Right hindlimb (tissue), 1 donor: ENCODE measurements around the gene SEC24A.
A peak's percentile ranks its signal among the peaks of the same experiment; 100 is the strongest.
"Not testable (repeated sequence)": the region's sequence is repeated elsewhere in the genome, so short reads cannot be mapped to it uniquely, and the experiment has no call there.

ENCODE experiments used
- DNase-seq: peaks from one replicate; pipeline ENCODE4 v3.0.0-alpha.2; 2018

SEC24A gene

GRCh38 chr5:134651531-134651930, 2.9 kb downstream of the SEC24A start:
- no peak for DNase-seq

GRCh38 chr5:134656690-134657089, 8.1 kb downstream of the SEC24A start:
- DNase-seq: no peak

GRCh38 chr5:134659456-134659855, 10.9 kb downstream of the SEC24A start:
- DNase-seq: no peak

GRCh38 chr5:134659922-134660321, 11.3 kb downstream of the SEC24A start:
- DNase-seq: no peak

- DNase-seq: no peak
Measured at GRCh38 chr5:134662971-134663370, 14.4 kb downstream of the SEC24A start.

GRCh38 chr5:134664448-134664847, 15.9 kb downstream of the SEC24A start:
- DNase-seq: no peak

GRCh38 chr5:134673546-134673945, 25.0 kb downstream of the SEC24A start:
- DNase-seq: not testable (repeated sequence)

GRCh38 chr5:134677357-134677756, 28.8 kb downstream of the SEC24A start:
- DNase-seq: not testable (repeated sequence)

GRCh38 chr5:134690144-134690543, 41.6 kb downstream of the SEC24A start:
- not testable (repeated sequence) for DNase-seq

GRCh38 chr5:134692722-134693121, 44.1 kb downstream of the SEC24A start:
- no peak for DNase-seq

GRCh38 chr5:134708301-134708700, 59.7 kb downstream of the SEC24A start:
- no peak for DNase-seq

GRCh38 chr5:134714120-134714519, 65.5 kb downstream of the SEC24A start:
- no peak for DNase-seq

- DNase-seq: no peak
Measured at GRCh38 chr5:134714541-134714940, 66.0 kb downstream of the SEC24A start.

GRCh38 chr5:134715466-134715865, 66.9 kb downstream of the SEC24A start:
- not testable (repeated sequence) for DNase-seq

GRCh38 chr5:134724872-134725271, 76.3 kb downstream of the SEC24A start:
- no peak for DNase-seq

- DNase-seq: no peak
Measured at GRCh38 chr5:134732819-134733218, 84.2 kb downstream of the SEC24A start.

GRCh38 chr5:134735243-134735642, 86.7 kb downstream of the SEC24A start:
- DNase-seq: no peak

GRCh38 chr5:134736173-134736812, 87.7 kb downstream of the SEC24A start:
- no peak for DNase-seq

GRCh38 chr5:134738133-134738962, 89.8 kb downstream of the SEC24A start, which contains the start of gene CAMLG:
Gene CAMLG, plus strand, starts transcription at chr5:134738548. Its CDS starts 73 bp downstream, at chr5:134738621.
- DNase-seq: peak; percentile 98

- peak; percentile 28 for DNase-seq
Measured at GRCh38 chr5:134738963-134739661, 90.5 kb downstream of the SEC24A start.

GRCh38 chr5:134741052-134741451, 92.5 kb downstream of the SEC24A start:
- DNase-seq: no peak

- DNase-seq: no peak
Measured at GRCh38 chr5:134742134-134742533, 93.5 kb downstream of the SEC24A start.

GRCh38 chr5:134749415-134749814, 100.8 kb downstream of the SEC24A start:
- DNase-seq: no peak

- no peak for DNase-seq
Measured at GRCh38 chr5:134758176-134758503, 109.6 kb downstream of the SEC24A start.
